GM18499 (cell line): ENCODE measurements around the gene STK38.

Experiments used
- ATAC-seq: cut with Tn5 transposase; IDR thresholded peaks from one replicate; pipeline ENCODE4 v1.9.1; 2021; ENCODE audit warnings: moderate number of reproducible peaks; ENCODE audit not compliant: insufficient read depth, unreplicated experiment

STK38 gene

GRCh38 chr6:36570264-36570663 lies 23.0 kb upstream of the STK38 start:
- no peak for ATAC-seq

GRCh38 chr6:36566418-36566905 lies 19.2 kb upstream of the STK38 start:
- ATAC-seq, result no peak

- no peak for ATAC-seq
Measured at GRCh38 chr6:36563928-36564284, 16.6 kb upstream of the STK38 start.

- no peak for ATAC-seq
Measured at GRCh38 chr6:36563237-36563927, 16.1 kb upstream of the STK38 start.

GRCh38 chr6:36560822-36561221 lies 13.5 kb upstream of the STK38 start:
- no peak for ATAC-seq

GRCh38 chr6:36559011-36559793 lies 11.9 kb upstream of the STK38 start:
- ATAC-seq, result no peak

- no peak for ATAC-seq
Measured at GRCh38 chr6:36556281-36556680, 9.0 kb upstream of the STK38 start.

GRCh38 chr6:36555750-36556252 lies 8.5 kb upstream of the STK38 start:
- no peak for ATAC-seq

GRCh38 chr6:36550473-36551000 lies 3.3 kb upstream of the STK38 start:
- ATAC-seq, result no peak

GRCh38 chr6:36548401-36548743 lies 1.1 kb upstream of the STK38 start:
- no peak for ATAC-seq

- ATAC-seq, result no peak
Measured at GRCh38 chr6:36547646-36548400, 544 bp upstream of the STK38 start.

- ATAC-seq, result no peak
Measured at GRCh38 chr6:36546308-36546919, 865 bp downstream of the STK38 start.

- ATAC-seq, result no peak
Measured at GRCh38 chr6:36545767-36546307, 1.4 kb downstream of the STK38 start.

- ATAC-seq, result no peak
Measured at GRCh38 chr6:36544228-36544627, 3.1 kb downstream of the STK38 start.

- no peak for ATAC-seq
Measured at GRCh38 chr6:36542041-36542440, 5.2 kb downstream of the STK38 start.

GRCh38 chr6:36539814-36540568 lies 7.3 kb downstream of the STK38 start:
- no peak for ATAC-seq

GRCh38 chr6:36536873-36537547 lies 10.3 kb downstream of the STK38 start:
- no peak for ATAC-seq

GRCh38 chr6:36533321-36533720 lies 14.0 kb downstream of the STK38 start:
- no peak for ATAC-seq

- no peak for ATAC-seq
Measured at GRCh38 chr6:36526066-36526465, 21.2 kb downstream of the STK38 start.
